HepG2 (cell line): ENCODE results near the gene ARHGAP21. TPM values are rescaled to one million over a fixed set of nuclear protein-coding genes. Genes with fewer than 3 reads are reported as not detected.
A peak's percentile ranks its signal among the peaks of the same experiment; 100 is the strongest.

Experiments used
- FOXM1 ChIP-seq: sonication (generic); formaldehyde crosslinking; IDR thresholded peaks from 2 replicates; pipeline ENCODE4 v1.5.0; 2020; ENCODE audit warnings: missing genetic modification reagents
- GABPB1 ChIP-seq: IDR thresholded peaks from 2 replicates; pipeline ENCODE4 v1.6.1; 2016; ENCODE audit warnings: mild to moderate bottlenecking, missing genetic modification reagents, moderate library complexity, missing compliant biosample characterization
- HMGA1 ChIP-seq: sonication (generic); formaldehyde crosslinking; conservative IDR thresholded peaks from 2 replicates; pipeline ENCODE4 v1.4.0; 2020; ENCODE audit warnings: missing genetic modification reagents
- HNRNPH1 ChIP-seq: fragments of 200-400 bp; formaldehyde crosslinking; optimal IDR thresholded peaks from 2 replicates; pipeline ENCODE3; 2017; ENCODE audit warnings: mild to moderate bottlenecking, low read depth, low read length
- IKZF1 ChIP-seq: fragments of 450-650 bp; IDR thresholded peaks from 2 replicates; pipeline ENCODE4 v1.7.1; 2016
- ISL2 ChIP-seq: sonication (generic); formaldehyde crosslinking; IDR thresholded peaks from 2 replicates; pipeline ENCODE4 v1.5.0; 2020; ENCODE audit warnings: missing genetic modification reagents
- MEF2D ChIP-seq: sonication (generic); formaldehyde crosslinking; IDR thresholded peaks from 2 replicates; pipeline ENCODE4 v1.5.1; 2020; ENCODE audit warnings: mild to moderate bottlenecking, missing genetic modification reagents
- NCOA5 ChIP-seq: sonication (generic); formaldehyde crosslinking; IDR thresholded peaks from 2 replicates; pipeline ENCODE4 v1.4.0; 2020; ENCODE audit warnings: missing genetic modification reagents
- RFX3 ChIP-seq: IDR thresholded peaks from 2 replicates; pipeline ENCODE4 v1.6.1; 2016; ENCODE audit warnings: missing biosample characterization, missing genetic modification reagents
- SAP130 ChIP-seq: IDR thresholded peaks from 2 replicates; pipeline ENCODE4 v1.6.1; 2016; ENCODE audit warnings: low read depth
- SP1 ChIP-seq, 2 experiments: fragments of 450-650 bp in 1 of 2; sonication (generic) in 1 of 2; formaldehyde crosslinking in 1 of 2; IDR thresholded peaks; 2 replicates each; pipeline versions ENCODE4 v1.4.0 to v1.6.1; 2016 to 2020; ENCODE audit warnings: missing genetic modification reagents in 1 of 2
- YY1 ChIP-seq: IDR thresholded peaks from 2 replicates; pipeline ENCODE4 v1.6.1; 2011; ENCODE audit warnings: low read length, low read depth, moderate library complexity, mild to moderate bottlenecking; ENCODE audit not compliant: insufficient read depth, insufficient replicate concordance
- ZBTB7B ChIP-seq: sonication (generic); formaldehyde crosslinking; IDR thresholded peaks from 2 replicates; pipeline ENCODE4 v1.4.0; 2020; ENCODE audit warnings: missing genetic modification reagents
- ZBTB8A ChIP-seq: sonication (generic); formaldehyde crosslinking; IDR thresholded peaks from 2 replicates; pipeline ENCODE4 v1.4.0; 2020; ENCODE audit warnings: mild to moderate bottlenecking, low read depth, missing genetic modification reagents, borderline replicate concordance
- ZFX ChIP-seq: sonication (generic); formaldehyde crosslinking; IDR thresholded peaks from 2 replicates; pipeline ENCODE4 v1.4.0; 2020; ENCODE audit warnings: mild to moderate bottlenecking, low read depth, missing genetic modification reagents, moderate library complexity
- ZNF230 ChIP-seq: sonication (generic); formaldehyde crosslinking; IDR thresholded peaks from 2 replicates; pipeline ENCODE4 v1.4.0; 2020; ENCODE audit warnings: mild to moderate bottlenecking, missing genetic modification reagents
- ZNF282 ChIP-seq: fragments of 450-650 bp; IDR thresholded peaks from 2 replicates; pipeline ENCODE4 v1.6.1; 2018; ENCODE audit not compliant: partially characterized antibody
- ZNF331 ChIP-seq: sonication (generic); formaldehyde crosslinking; IDR thresholded peaks from 2 replicates; pipeline ENCODE4 v1.4.0; 2020; ENCODE audit warnings: missing genetic modification reagents
- ZNF556 ChIP-seq: sonication (generic); formaldehyde crosslinking; IDR thresholded peaks from 2 replicates; pipeline ENCODE4 v1.4.0; 2020; ENCODE audit warnings: mild to moderate bottlenecking, missing genetic modification reagents, borderline replicate concordance
- ZNF768 ChIP-seq: sonication (generic); formaldehyde crosslinking; IDR thresholded peaks from 2 replicates; pipeline ENCODE4 v1.4.0; 2020; ENCODE audit warnings: missing genetic modification reagents
- ZNF879 ChIP-seq: sonication (generic); formaldehyde crosslinking; IDR thresholded peaks from 2 replicates; pipeline ENCODE4 v1.8.1; 2023; ENCODE audit warnings: missing genetic modification reagents
- polyA plus RNA-seq, 8 experiments: library from polyadenylated mRNA; depleted of rRNA in 3 of 8; stranded (reverse) in 7 of 8; unstranded in 1 of 8; fragments of >200 nt; fragmentation: Illumina TruSeq in 4 of 8; extraction: Trizol in 4 of 8; gene quantifications; 2 replicates each; pipeline versions ENCODE4 v1.2.1 to v1.2.3, GENCODE V29; 2011 to 2016; ENCODE audit warnings: low read depth in 4 of 8, missing spikeins in 1 of 8, mixed read lengths in 1 of 8; ENCODE audit not compliant: insufficient read depth in 1 of 8
- total RNA-seq, 5 experiments: library from RNA; depleted of rRNA; stranded (reverse); fragments of >200 nt; fragmentation: Illumina TruSeq; extraction: Trizol; gene quantifications; 2 replicates each; pipeline ENCODE4 v1.2.3, GENCODE V29; 2016; ENCODE audit warnings: low read depth in 1 of 5
- TF ChIP-seq, protein P1 (sequence below): sonication (generic); formaldehyde crosslinking; IDR thresholded peaks from 2 replicates; pipeline ENCODE4 v1.5.1; 2020; ENCODE audit warnings: mild to moderate bottlenecking, missing genetic modification reagents, moderate library complexity
- TF ChIP-seq, protein P2 (sequence below): sonication (generic); formaldehyde crosslinking; conservative IDR thresholded peaks from 2 replicates; pipeline ENCODE4 v1.4.0; 2020; ENCODE audit warnings: missing genetic modification reagents
- TF ChIP-seq, protein P3 (sequence below): sonication (generic); formaldehyde crosslinking; IDR thresholded peaks from 2 replicates; pipeline ENCODE4 v1.4.0; 2020; ENCODE audit warnings: mild to moderate bottlenecking, missing genetic modification reagents

Gene ARHGAP21
- total and polyA plus RNA-seq, 2 of the 13 experiments (the other 11 are each of a cell fraction or from before 2014, with no cell fraction given) = 23.9 to 26.6 TPM

DNA sequence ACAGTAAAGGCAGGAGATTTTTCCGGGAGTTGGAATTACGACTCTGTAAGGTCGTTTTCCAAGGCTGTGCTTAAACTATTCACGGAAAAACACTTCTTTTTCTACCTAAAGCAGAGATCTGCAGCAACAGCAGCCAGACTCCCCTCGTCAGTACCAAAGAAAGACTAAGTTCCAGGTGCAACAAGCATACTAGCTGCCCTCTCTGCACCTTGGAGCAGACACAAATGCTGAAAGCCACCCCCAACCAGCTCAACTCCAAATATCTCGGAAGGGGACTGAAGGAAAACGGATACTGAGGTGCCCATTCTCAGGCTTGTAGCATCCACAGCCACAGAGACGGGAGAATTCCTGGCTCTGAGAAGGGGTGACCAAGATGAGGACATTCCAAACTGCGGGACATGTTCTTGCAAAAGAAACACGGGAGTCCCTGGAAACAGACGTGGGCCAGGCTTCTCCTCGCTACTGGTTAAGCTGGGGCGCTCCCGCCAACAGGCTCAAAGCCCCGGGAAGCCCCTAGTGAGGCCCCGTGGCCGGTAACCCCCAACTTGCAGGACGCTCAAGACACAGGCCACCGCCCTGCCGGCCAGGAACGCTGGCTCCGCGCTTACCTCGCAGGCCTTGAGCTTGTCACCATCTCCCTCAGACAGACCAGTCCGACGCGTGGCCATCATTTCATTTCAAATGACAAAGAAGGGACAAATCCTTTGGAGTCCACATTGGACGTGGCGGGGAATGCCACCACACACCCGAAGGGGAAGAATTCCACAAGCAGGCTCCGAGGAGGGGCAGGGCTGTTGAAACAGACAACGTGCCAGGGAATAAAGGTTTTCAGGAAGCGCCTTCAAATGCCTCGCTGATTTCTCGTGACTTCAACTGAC is 2.2 kb downstream of the ARHGAP21 start (continued):
- TF ChIP-seq, protein P1, sequence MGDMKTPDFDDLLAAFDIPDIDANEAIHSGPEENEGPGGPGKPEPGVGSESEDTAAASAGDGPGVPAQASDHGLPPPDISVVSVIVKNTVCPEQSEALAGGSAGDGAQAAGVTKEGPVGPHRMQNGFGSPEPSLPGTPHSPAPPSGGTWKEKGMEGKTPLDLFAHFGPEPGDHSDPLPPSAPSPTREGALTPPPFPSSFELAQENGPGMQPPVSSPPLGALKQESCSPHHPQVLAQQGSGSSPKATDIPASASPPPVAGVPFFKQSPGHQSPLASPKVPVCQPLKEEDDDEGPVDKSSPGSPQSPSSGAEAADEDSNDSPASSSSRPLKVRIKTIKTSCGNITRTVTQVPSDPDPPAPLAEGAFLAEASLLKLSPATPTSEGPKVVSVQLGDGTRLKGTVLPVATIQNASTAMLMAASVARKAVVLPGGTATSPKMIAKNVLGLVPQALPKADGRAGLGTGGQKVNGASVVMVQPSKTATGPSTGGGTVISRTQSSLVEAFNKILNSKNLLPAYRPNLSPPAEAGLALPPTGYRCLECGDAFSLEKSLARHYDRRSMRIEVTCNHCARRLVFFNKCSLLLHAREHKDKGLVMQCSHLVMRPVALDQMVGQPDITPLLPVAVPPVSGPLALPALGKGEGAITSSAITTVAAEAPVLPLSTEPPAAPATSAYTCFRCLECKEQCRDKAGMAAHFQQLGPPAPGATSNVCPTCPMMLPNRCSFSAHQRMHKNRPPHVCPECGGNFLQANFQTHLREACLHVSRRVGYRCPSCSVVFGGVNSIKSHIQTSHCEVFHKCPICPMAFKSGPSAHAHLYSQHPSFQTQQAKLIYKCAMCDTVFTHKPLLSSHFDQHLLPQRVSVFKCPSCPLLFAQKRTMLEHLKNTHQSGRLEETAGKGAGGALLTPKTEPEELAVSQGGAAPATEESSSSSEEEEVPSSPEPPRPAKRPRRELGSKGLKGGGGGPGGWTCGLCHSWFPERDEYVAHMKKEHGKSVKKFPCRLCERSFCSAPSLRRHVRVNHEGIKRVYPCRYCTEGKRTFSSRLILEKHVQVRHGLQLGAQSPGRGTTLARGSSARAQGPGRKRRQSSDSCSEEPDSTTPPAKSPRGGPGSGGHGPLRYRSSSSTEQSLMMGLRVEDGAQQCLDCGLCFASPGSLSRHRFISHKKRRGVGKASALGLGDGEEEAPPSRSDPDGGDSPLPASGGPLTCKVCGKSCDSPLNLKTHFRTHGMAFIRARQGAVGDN = peak; percentile 79
- TF ChIP-seq ISL2 (CRISPR knock-in tag) = no peak
- 0 out of 2 replicates have a peak, but pooled peaks have one; percentile 18 for TF ChIP-seq ZBTB7B
- TF ChIP-seq YY1 = no peak
- TF ChIP-seq, protein P2, sequence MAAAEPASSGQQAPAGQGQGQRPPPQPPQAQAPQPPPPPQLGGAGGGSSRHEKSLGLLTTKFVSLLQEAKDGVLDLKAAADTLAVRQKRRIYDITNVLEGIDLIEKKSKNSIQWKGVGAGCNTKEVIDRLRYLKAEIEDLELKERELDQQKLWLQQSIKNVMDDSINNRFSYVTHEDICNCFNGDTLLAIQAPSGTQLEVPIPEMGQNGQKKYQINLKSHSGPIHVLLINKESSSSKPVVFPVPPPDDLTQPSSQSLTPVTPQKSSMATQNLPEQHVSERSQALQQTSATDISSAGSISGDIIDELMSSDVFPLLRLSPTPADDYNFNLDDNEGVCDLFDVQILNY = no peak
- no peak for TF ChIP-seq ZNF879 (CRISPR knock-in tag)
- 0 out of 2 replicates have a peak, but pooled peaks have one; percentile 11 for TF ChIP-seq SAP130 (CRISPR knock-in tag)
- TF ChIP-seq GABPB1 = peak; percentile 11; the same call in 1 of the 2 replicates
- TF ChIP-seq ZNF230 (CRISPR knock-in tag) = no peak
- TF ChIP-seq HMGA1 (CRISPR knock-in tag) = no peak
- no peak for TF ChIP-seq ZNF282
- no peak for TF ChIP-seq MEF2D (CRISPR knock-in tag)
- no peak for TF ChIP-seq IKZF1
- 0 out of 2 replicates have a peak, but pooled peaks have one; percentile 12 for TF ChIP-seq ZNF331 (CRISPR knock-in tag)
- TF ChIP-seq ZBTB8A (CRISPR knock-in tag) = no peak
- TF ChIP-seq ZFX (CRISPR knock-in tag) = peak; percentile 72
- TF ChIP-seq, protein P3, sequence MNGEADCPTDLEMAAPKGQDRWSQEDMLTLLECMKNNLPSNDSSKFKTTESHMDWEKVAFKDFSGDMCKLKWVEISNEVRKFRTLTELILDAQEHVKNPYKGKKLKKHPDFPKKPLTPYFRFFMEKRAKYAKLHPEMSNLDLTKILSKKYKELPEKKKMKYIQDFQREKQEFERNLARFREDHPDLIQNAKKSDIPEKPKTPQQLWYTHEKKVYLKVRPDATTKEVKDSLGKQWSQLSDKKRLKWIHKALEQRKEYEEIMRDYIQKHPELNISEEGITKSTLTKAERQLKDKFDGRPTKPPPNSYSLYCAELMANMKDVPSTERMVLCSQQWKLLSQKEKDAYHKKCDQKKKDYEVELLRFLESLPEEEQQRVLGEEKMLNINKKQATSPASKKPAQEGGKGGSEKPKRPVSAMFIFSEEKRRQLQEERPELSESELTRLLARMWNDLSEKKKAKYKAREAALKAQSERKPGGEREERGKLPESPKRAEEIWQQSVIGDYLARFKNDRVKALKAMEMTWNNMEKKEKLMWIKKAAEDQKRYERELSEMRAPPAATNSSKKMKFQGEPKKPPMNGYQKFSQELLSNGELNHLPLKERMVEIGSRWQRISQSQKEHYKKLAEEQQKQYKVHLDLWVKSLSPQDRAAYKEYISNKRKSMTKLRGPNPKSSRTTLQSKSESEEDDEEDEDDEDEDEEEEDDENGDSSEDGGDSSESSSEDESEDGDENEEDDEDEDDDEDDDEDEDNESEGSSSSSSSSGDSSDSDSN = peak; percentile 43; the same call in 1 of the 2 replicates
- TF ChIP-seq FOXM1 (CRISPR knock-in tag) = no peak
- TF ChIP-seq RFX3 (CRISPR knock-in tag) = no peak
- no peak for TF ChIP-seq ZNF556 (CRISPR knock-in tag)
- TF ChIP-seq NCOA5 (CRISPR knock-in tag) = no peak
- no peak for TF ChIP-seq HNRNPH1
- no peak for TF ChIP-seq ZNF768 (CRISPR knock-in tag)
- no peak for TF ChIP-seq SP1 (IDR thresholded peaks at IDR 0.05)
- TF ChIP-seq SP1 (CRISPR knock-in tag; IDR thresholded peaks at IDR 0.05) = no peak
